OCI-LY7 (cell line): ENCODE results near the gene ERFE.

Source experiments
- CTCF ChIP-seq: fragments of 200-600 bp; sonication (generic); conservative IDR thresholded peaks from 2 replicates; pipeline ENCODE4 v1.5.1; 2014; ENCODE audit warnings: mild to moderate bottlenecking, antibody characterized with exemption, low read length, moderate library complexity, mixed read lengths
- EZH2phosphoT487 ChIP-seq: fragments of 200-600 bp; sonication (generic); IDR thresholded peaks from 2 replicates; pipeline ENCODE4 v1.6.1; 2018; ENCODE audit warnings: low read depth, borderline replicate concordance, mild to moderate bottlenecking, mixed run types, antibody characterized with exemption, low read length, moderate library complexity, mixed read lengths

- TF ChIP-seq CTCF (no peak), EZH2phosphoT487 (no peak)
Observed at GRCh38 chr2:238116298-238117198, 42.2 kb upstream of the ERFE start.
